ENCODE measurements around the gene ZFAND3. TPM values are rescaled to one million over a fixed set of nuclear protein-coding genes. Genes with fewer than 3 reads are reported as not detected.

ZFAND3 gene
- total RNA-seq, 4 donors from 2014 or later: 46.3 to 73.6 (median 49.3) TPM

DNA sequence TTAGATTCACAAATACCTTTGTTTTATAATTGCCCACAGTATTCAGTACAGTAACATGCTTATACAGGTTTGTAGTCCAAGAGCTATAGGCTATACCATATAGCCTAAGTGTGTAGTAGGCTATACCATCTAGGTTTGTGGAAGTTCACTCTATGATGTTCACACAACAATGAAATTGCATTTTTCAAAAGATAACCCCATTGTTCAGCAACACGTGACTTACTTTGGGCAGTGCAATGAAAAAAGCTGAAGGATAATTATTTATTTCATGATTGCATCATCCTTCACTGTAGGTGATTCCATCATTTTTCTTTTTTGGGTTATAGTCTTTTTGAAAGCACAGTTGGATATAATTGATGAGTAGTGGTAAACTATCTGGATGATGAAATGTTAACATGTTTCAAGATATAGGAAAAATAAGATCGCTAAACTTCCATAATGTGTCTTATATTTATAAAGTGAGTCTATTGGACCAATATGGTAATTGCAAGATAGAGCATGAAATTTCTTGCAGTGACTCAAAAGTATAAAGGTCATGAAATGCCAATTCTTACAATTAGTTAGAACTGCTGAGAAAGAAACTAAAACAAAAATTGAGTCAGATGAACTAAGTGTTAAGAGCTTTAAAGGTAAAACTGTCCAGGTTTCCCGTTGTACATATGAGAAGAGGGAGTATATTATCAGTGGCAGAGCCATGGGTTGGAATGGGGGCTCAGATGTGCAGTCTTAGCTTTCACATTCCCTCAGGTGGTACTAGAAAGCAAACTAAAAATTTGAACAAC, 164.4 kb downstream of the ZFAND3 start:
- Histone ChIP-seq H3K27ac (no peak overlapping the region), H3K36me3 (no peaks in the 10 kb centered on the region), H3K4me1 (peaks cover 26 to 83% (median 26%) of the 10 kb centered on the region in 3 donors), H3K4me3 (no peak overlapping the region), H3K9me3 (no peaks in the 10 kb centered on the region), H3K27me3 (no peaks in the 10 kb centered on the region)
- no peak for TF ChIP-seq POLR2A (IDR thresholded peaks at IDR 0.05)
- no peak for TF ChIP-seq POLR2AphosphoS5 (IDR thresholded peaks at IDR 0.05)
- TF ChIP-seq EP300 (IDR thresholded peaks at IDR 0.05): no peak
- TF ChIP-seq, protein P1, sequence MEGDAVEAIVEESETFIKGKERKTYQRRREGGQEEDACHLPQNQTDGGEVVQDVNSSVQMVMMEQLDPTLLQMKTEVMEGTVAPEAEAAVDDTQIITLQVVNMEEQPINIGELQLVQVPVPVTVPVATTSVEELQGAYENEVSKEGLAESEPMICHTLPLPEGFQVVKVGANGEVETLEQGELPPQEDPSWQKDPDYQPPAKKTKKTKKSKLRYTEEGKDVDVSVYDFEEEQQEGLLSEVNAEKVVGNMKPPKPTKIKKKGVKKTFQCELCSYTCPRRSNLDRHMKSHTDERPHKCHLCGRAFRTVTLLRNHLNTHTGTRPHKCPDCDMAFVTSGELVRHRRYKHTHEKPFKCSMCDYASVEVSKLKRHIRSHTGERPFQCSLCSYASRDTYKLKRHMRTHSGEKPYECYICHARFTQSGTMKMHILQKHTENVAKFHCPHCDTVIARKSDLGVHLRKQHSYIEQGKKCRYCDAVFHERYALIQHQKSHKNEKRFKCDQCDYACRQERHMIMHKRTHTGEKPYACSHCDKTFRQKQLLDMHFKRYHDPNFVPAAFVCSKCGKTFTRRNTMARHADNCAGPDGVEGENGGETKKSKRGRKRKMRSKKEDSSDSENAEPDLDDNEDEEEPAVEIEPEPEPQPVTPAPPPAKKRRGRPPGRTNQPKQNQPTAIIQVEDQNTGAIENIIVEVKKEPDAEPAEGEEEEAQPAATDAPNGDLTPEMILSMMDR (IDR thresholded peaks at IDR 0.05): no peak
- ATAC-seq: no peak
- WGBS, 2 donors (ENCODE audit: low coverage in 1 of 2): 85 to 86% methylated on average over 1 to 3 of the region's 3 CpGs

DNA sequence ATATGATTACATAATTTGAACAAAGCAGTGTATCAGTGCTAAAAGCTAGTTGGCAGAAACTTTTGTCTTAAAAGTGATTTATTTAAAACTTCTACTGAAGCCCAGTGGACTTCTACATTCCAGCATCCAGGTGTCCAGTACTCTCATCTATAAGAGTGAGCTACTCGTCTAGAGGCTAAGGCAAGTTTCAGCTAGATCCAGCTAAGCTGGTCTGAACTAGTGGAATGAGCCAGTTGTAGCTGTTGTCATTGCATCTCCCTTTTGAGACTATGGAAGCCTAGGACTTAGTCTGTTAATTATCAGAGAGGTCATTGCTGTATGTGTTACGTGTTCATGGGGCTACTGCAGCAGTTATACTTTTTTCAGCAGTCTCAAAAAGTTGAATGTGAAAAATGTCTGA, 165.1 kb downstream of the ZFAND3 start:
- TF ChIP-seq, protein P1 (IDR thresholded peaks at IDR 0.05): no peak
- TF ChIP-seq POLR2A (IDR thresholded peaks at IDR 0.05): no peak
- no peak for TF ChIP-seq POLR2AphosphoS5 (IDR thresholded peaks at IDR 0.05)
- no peak for TF ChIP-seq EP300 (IDR thresholded peaks at IDR 0.05)
- Histone ChIP-seq H3K27ac (no peak overlapping the region), H3K27me3 (no peaks in the 10 kb centered on the region), H3K36me3 (no peaks in the 10 kb centered on the region), H3K9me3 (no peaks in the 10 kb centered on the region), H3K4me3 (no peak overlapping the region), H3K4me1 (peaks cover 26 to 83% (median 32%) of the 10 kb centered on the region in 3 donors)
- WGBS, 2 donors (ENCODE audit: low coverage in 1 of 2): 88 to 100% methylated on average over 2 of the region's 2 CpGs
- no peak for ATAC-seq

DNA sequence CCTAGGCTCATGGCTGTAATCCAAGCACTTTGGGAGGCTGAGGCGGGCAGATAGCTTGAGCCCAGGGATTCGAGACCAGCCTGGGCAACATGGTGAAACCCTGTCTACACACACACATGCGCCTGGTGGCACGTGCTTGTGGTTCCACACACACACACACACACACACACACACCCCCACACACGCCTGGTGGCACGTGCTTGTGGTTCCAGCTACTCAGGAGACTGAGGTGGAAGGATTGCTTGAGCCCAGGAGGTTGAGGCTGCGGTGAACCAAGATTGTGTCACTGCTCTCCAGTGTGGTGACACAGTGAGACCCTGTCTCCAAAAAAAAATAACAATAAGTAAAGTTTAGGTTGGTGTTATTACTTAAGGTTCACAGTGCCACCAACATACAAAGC, 165.8 kb downstream of the ZFAND3 start:
- ATAC-seq: no peak
- Histone ChIP-seq H3K4me3 (no peak overlapping the region), H3K36me3 (no peaks in the 10 kb centered on the region), H3K27ac (no peak overlapping the region), H3K27me3 (no peaks in the 10 kb centered on the region), H3K4me1 (peaks cover 24 to 83% (median 26%) of the 10 kb centered on the region in 3 donors), H3K9me3 (no peaks in the 10 kb centered on the region)
- WGBS, 2 donors (ENCODE audit: low coverage in 1 of 2): 82 to 100% methylated on average over 2 to 4 of the region's 7 CpGs
- TF ChIP-seq, protein P1 (IDR thresholded peaks at IDR 0.05): no peak
- TF ChIP-seq POLR2A (IDR thresholded peaks at IDR 0.05): no peak

GRCh38 chr6:37987018-37987417, 167.5 kb downstream of the ZFAND3 start:
- Histone ChIP-seq H3K27ac (no peak overlapping the region), H3K36me3 (no peaks in the 10 kb centered on the region), H3K4me1 (peaks cover 26 to 86% (median 29%) of the 10 kb centered on the region in 3 donors), H3K27me3 (no peaks in the 10 kb centered on the region), H3K4me3 (no peak overlapping the region), H3K9me3 (no peaks in the 10 kb centered on the region)
- ATAC-seq: no peak
- no peak for TF ChIP-seq POLR2A (IDR thresholded peaks at IDR 0.05)
- no peak for TF ChIP-seq POLR2AphosphoS5 (IDR thresholded peaks at IDR 0.05)
- TF ChIP-seq, protein P1 (IDR thresholded peaks at IDR 0.05): no peak
- no peak for TF ChIP-seq EP300 (IDR thresholded peaks at IDR 0.05)
- 41 to 64% methylated on average over 1 of the region's 1 CpG for WGBS, 2 donors (ENCODE audit: low coverage in 1 of 2)

GRCh38 chr6:37987559-37987958, 168.0 kb downstream of the ZFAND3 start:
- H3K9me3 ChIP-seq: no peaks in the 10 kb centered on the region
- no peak for TF ChIP-seq POLR2AphosphoS5 (IDR thresholded peaks at IDR 0.05)
- TF ChIP-seq, protein P1 (IDR thresholded peaks at IDR 0.05): no peak
- no peak for TF ChIP-seq POLR2A (IDR thresholded peaks at IDR 0.05)
- TF ChIP-seq EP300 (IDR thresholded peaks at IDR 0.05): no peak
- no peaks in the 10 kb centered on the region for H3K27me3 ChIP-seq
- ATAC-seq: no peak
- WGBS, 2 donors (ENCODE audit: low coverage in 1 of 2): 81 to 83% methylated on average over 2 of the region's 2 CpGs
- no peak overlapping the region for H3K4me3 ChIP-seq
- no peaks in the 10 kb centered on the region for H3K36me3 ChIP-seq
- no peak overlapping the region for H3K27ac ChIP-seq
- peaks cover 26 to 92% (median 29%) of the 10 kb centered on the region in 3 donors for H3K4me1 ChIP-seq
